GM21723 (cell line): Measurements from ENCODE around the gene SAMD10.
"Not testable (repeated sequence)": the region's sequence is repeated elsewhere in the genome, so short reads cannot be mapped to it uniquely, and the experiment has no call there.

ENCODE experiments used
- ATAC-seq: cut with Tn5 transposase; IDR thresholded peaks from one replicate; pipeline ENCODE4 v1.9.1; 2021; ENCODE audit warnings: mild to moderate bottlenecking, moderate library complexity; ENCODE audit not compliant: unreplicated experiment

SAMD10 gene

GRCh38 chr20:64003960-64004725 is 24.7 kb upstream of the SAMD10 start:
- no peak for ATAC-seq

- no peak for ATAC-seq
These were observed 22.2 kb upstream of the SAMD10 start for GRCh38 chr20:64001607-64002011.

- no peak for ATAC-seq
These were observed 21.5 kb upstream of the SAMD10 start for GRCh38 chr20:64000906-64001305.

GRCh38 chr20:63982937-63983336 is 3.5 kb upstream of the SAMD10 start:
- ATAC-seq = no peak

- ATAC-seq = peak; percentile 50
These were observed 1.6 kb upstream of the SAMD10 start, which contains the start of gene PRPF6 for GRCh38 chr20:63980806-63981728. Gene PRPF6, plus strand, starts transcription at chr20:63981132. Its CDS starts 114 bp downstream, at chr20:63981246.

DNA sequence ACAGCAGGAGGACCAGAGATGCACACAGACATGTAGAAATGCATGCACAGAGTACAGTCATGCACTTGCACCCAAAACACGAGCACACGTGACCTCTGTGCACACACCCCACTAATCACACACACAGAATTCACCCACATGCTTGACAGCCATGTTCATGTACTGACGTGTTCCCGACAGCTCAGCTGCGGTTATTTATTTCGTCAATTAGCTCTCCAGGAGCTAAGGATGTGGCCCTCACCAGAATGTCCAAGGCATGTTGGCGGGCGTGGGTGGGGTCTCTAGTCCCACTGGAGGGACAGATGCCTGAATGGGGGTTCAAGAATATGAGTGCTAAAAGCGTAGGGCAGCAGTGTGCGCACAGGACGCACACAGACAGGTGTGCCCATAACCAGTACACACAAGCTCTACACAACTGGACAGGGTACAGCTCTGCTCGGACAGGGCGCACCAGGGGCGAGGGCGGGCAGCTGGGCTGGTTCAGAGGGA is 919 bp upstream of the SAMD10 start:
- ATAC-seq = peak; percentile 6

- no peak for ATAC-seq
These were observed 249 bp downstream of the SAMD10 start for GRCh38 chr20:63979229-63979556.

DNA sequence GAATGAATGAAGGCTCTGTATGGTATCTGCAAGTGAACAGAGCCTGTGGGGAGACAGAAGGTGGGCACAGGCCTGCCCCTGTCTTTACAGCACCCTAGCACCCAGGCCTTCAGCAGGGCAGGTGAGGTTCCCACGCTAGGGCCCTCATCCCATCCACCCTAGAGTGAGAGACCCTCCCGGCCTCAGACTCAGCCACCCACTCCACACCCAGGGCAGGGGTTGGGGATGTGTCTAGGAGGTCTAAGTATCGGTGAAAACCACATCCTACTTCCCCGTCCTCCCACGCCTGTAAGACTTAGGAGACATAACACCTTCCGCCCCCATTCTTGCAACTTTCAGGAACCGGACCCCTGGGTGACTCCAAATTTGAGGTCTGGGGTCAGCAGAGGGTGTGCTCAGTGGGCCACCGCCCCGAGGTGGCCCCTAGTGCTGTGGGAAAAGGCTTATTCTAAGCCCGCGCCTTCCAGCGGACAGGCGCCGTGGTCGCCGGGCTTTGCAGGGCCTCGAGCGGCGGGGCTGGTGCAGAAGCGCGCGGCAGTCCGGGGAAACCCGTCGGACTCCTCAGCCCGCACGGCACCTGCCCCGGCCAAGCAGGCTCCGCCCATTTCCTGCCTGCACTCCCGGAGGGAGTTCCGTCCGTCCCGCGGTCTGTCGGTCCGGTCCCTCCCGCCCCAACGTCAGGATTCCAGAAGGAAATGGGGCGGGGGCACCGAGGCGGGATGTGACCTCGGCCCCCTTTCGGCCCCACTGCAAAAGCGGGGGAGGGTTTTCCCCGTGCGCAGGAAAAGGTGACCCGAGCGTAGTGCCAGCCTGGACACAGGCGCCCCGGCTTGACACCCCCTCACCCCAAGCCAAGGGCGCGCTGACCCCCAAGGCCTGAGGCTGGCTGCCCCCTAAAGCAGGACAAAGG is 868 bp downstream of the SAMD10 start:
- peak; percentile 36 for ATAC-seq

DNA sequence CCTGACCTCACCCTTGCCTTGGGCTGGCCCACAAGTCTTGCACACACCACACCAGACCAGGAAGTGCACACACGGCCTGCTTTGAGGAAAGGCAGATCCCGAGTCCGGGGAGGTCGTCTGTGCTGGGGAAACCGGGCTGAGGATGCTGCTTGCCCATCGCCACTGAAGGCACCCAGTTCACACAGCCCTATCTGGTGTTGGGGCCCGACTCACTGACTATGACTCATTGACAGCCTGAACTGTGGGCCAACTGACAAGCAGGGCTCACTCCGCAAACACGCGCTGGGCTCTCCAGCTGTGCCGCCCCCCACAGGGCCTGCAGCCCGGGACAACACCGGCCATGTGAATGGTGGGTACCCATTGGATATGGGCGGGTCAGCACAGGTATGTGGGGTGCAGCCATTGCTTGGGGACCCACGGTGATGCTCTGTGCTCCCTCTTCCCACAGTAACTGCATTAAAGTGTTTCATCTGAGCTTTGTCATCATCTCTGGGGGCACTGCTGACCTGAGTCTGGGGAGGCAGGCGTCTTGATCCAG is 1.6 kb downstream of the SAMD10 start:
- ATAC-seq = no peak

GRCh38 chr20:63976980-63977738 is 2.3 kb downstream of the SAMD10 start:
- no peak for ATAC-seq

GRCh38 chr20:63976511-63976910 is 2.9 kb downstream of the SAMD10 start:
- not testable (repeated sequence) for ATAC-seq

DNA sequence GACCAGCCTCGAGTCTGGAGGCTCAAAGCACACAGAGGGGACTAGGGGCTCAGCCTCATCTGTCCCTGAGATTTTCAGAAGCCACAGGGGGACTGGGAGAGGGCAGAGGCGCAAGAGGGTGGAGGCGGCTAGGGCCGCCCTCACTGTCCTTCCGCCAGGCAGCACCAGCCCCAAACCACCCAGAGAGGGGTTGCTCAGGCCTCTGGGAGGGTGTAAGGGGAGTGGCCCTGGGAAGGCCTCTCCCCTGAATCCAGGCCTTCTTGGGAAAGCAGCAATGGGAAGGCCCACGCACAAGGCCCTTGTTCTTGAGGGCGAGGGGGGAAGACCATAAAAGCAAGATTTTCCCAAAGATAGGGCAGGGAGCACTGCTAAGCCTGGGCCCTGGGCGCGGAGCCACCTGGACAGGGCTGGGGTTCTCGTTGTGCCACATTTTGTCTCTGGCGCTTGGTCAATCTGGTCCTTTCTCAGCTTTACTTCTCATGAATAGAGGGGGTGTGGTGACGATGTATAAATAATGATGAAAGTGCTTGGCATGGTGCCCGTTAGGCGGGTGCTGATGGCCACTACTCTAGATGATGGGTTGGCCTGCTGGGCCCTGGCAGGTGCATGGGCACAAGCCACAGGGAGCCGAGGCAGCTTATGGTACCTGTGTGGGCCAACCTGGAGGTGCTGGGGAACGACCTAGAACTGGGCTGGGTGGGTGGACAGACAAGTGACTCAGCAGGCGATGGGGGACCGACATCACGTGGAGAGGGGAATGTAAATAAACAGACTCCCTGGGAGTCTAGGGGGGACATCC is 4.8 kb downstream of the SAMD10 start:
- no peak for ATAC-seq

DNA sequence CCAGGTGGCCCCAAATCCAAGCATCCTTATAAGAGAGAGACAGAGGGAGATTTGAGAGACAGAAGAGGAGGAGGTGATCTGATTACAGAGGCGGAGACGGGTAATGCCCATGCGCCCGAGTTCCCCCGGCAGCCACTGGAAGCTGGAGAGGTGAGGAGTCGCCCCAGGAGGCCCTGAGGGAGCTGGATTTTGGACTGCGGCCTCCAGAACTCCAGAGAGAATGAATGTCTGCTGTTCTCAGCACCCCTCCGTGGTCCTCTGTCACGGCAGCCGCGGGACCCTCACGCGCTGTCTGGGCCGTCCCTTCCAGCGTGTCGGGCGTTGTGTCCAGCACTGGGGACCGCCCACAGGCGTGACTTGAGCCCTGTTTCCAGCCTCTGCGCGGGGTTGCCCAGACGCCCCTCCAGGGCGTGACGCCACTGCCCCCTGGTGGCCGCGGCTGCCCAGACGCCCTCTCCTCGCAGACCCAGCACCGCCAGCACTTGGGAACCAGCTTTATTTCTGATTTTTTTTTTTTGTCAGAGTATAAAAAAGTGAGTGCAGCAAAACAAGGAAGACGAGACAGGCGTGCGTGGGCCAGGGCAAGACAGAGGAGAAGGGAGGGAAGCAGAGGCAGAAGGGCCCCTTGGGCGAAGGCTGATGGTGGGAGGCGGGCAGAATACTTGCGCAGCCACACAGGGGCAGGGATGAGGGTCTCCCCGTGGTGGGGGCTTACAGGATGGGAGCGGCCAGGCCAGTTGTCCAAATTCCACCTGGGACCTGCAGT is 5.6 kb downstream of the SAMD10 start:
- ATAC-seq = no peak

DNA sequence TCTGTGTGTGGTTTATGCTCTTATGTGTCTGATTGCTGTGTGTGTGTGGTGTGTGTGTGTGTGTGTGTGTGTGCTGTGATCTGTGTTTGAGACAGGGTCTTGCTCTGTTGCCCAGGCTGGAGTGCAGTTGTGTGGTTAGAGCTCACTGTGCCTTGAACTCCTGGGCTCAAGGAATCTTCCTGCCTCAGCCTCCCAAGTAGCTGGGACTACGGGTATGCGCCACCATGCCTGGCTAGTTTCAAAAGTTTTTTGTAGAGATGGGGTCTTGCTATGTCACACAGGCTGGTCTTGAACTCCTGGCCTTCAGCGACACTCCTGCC is 6.3 kb downstream of the SAMD10 start:
- no peak for ATAC-seq

GRCh38 chr20:63972312-63973159 is 6.9 kb downstream of the SAMD10 start:
- no peak for ATAC-seq

DNA sequence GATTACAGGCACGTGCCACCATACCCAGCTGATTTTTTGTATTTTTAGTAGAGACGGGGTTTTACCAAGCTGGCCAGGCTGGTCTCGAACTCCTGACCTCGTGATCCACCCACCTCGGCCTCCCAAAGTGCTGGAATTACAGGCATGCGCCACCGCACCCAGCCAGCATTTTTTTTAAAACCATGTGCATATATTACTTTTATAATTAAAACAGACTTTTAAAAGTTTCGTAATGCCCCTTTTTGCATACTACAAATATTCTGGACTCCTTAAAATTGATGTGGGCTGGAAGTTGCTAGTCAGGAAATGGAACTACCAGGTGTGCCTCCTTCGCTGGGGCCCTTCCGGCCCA is 7.5 kb downstream of the SAMD10 start:
- not testable (repeated sequence) for ATAC-seq

- ATAC-seq = no peak
These were observed 8.6 kb downstream of the SAMD10 start for GRCh38 chr20:63970714-63971431.
